BLaER1 (cell line): ENCODE results near the gene GEMIN7.
A peak's percentile ranks its signal among the peaks of the same experiment; 100 is the strongest.
"Not testable (repeated sequence)": the region's sequence is repeated elsewhere in the genome, so short reads cannot be mapped to it uniquely, and the experiment has no call there.

Source experiments
- H3K27ac ChIP-seq: shearing (Covaris generic); formaldehyde crosslinking; 2 replicates; pipeline ENCODE4 v1.8.1; 2022
- H3K27me3 ChIP-seq: shearing (Covaris generic); formaldehyde crosslinking; 2 replicates; pipeline ENCODE4 v1.8.1; 2022
- H3K36me3 ChIP-seq: shearing (Covaris generic); formaldehyde crosslinking; 2 replicates; pipeline ENCODE4 v1.8.1; 2022
- H3K4me1 ChIP-seq: shearing (Covaris generic); formaldehyde crosslinking; 2 replicates; pipeline ENCODE4 v1.8.1; 2022
- H3K4me2 ChIP-seq: shearing (Covaris generic); formaldehyde crosslinking; 2 replicates; pipeline ENCODE4 v1.8.1; 2022
- H3K4me3 ChIP-seq: shearing (Covaris generic); formaldehyde crosslinking; 2 replicates; pipeline ENCODE4 v1.8.1; 2022
- H3K9ac ChIP-seq: shearing (Covaris generic); formaldehyde crosslinking; 2 replicates; pipeline ENCODE4 v1.8.1; 2022
- H3K9me3 ChIP-seq: shearing (Covaris generic); formaldehyde crosslinking; 2 replicates; pipeline ENCODE4 v1.8.1; 2022
- H4K20me1 ChIP-seq: shearing (Covaris generic); formaldehyde crosslinking; 2 replicates; pipeline ENCODE4 v1.8.1; 2022
- Cebpa-rat ChIP-seq: shearing (Covaris generic); IDR thresholded peaks from 2 replicates; pipeline ENCODE4 v1.8.1; 2022

The GEMIN7 gene

DNA sequence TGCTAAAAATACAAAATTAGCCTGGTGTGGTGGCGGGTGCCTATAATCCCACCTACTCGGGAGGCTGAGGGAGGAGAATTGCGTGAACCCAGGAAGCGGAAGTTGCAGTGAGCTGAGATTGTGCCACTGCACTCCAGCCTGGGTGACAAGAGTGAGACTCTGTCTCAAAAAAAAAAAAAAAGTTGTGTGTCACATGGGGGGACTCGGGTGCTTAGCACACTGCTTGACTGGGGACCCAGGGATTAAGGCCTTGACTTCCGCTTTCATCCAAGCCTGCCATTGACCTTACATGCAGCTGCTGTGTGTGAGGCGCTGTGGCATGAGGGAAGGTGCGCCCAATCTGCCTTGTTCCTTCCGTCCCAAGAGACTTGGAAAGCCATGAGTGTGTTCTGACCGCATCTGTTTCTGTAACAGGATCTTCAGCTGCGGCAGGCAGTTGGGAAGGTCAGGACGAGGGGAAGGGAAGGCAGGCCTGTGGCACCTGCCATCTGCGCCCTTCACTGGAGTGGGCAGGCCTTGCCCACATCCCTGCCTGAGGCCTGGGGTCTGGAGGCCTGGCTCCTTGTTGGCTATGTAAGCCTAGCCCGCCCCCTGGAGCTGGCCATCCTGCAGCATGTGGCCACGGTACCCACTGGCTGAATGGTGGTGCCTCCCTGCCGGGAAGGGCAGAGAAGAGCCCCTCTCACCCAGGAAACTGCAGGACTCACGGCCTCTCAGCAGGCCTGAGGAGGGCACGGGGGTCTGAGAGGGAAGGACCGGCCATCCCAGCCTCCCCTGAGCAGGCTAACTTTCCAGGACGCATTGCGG, 37.0 kb downstream of the GEMIN7 start:
- no peaks in the 10 kb centered on the region for H3K27me3 ChIP-seq
- 0 out of 2 replicates have a peak overlapping the region, but pooled peaks have one; percentile 25 for H3K4me3 ChIP-seq
- H4K20me1 ChIP-seq: peaks cover 35% of the 10 kb centered on the region; the same call in 1 of the 2 replicates
- H3K4me2 ChIP-seq: peak overlapping the region; percentile 93
- TF ChIP-seq Cebpa-rat: no peak
- H3K9ac ChIP-seq: peak overlapping the region; percentile 74
- H3K27ac ChIP-seq: peak overlapping the region; percentile 95
- H3K4me1 ChIP-seq: peaks cover 100% of the 10 kb centered on the region
- H3K36me3 ChIP-seq: peaks cover 7% of the 10 kb centered on the region
- no peaks in the 10 kb centered on the region for H3K9me3 ChIP-seq

DNA sequence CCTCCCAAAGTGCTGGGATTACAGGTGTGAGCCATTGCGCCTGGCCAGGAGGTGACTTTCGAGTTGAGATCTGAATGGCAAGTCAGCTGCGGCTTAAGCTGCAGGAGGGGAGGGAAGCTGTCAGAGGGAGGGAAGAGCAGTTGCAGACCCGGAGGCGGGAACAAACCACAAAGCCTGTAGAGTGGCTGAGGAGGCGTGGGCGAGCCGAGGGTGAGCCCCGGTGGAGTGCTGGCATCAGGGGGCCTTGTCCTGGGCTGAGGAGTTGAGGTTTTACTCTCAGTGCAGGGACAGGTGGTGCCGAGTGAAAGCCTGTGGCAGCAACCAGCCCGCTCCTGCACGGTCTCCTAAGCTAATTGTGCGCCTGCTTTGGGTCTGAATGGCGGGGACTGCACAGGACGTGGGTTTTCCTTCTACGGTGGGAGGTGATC, 38.1 kb downstream of the GEMIN7 start:
- no peak for TF ChIP-seq Cebpa-rat
- H3K9me3 ChIP-seq: no peaks in the 10 kb centered on the region
- no peaks in the 10 kb centered on the region for H3K27me3 ChIP-seq
- peaks cover 4% of the 10 kb centered on the region for H3K36me3 ChIP-seq
- peak overlapping the region; percentile 93 for H3K4me2 ChIP-seq
- H3K4me3 ChIP-seq: peak overlapping the region; percentile 52
- peaks cover 47% of the 10 kb centered on the region; the same call in 1 of the 2 replicates for H4K20me1 ChIP-seq
- peak overlapping the region; percentile 95 for H3K27ac ChIP-seq
- H3K9ac ChIP-seq: peak overlapping the region; percentile 81
- H3K4me1 ChIP-seq: peaks cover 100% of the 10 kb centered on the region

DNA sequence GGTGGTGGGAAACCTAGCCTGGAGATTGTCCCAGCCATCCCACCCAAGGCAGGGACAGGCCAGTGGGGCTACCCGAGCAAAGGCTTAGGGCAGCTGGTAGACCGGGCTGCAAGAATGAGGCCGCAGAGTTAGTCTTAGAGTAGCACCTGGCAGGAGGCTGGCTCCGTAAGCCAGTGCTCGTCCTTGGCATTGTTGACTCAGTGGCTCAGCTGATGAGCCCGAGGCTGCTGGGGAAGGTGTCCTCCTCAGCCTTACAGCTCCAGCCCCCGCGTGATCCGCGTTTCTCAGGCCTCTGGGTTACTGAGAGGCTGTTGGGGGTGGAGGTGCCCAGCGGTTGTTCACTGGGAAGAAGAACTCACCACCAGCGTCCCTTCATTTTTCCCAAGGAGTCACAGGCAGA, 38.6 kb downstream of the GEMIN7 start:
- H3K4me1 ChIP-seq: peaks cover 100% of the 10 kb centered on the region
- H4K20me1 ChIP-seq: peaks cover 52% of the 10 kb centered on the region; the same call in 1 of the 2 replicates
- peak overlapping the region; percentile 52 for H3K4me3 ChIP-seq
- TF ChIP-seq Cebpa-rat: no peak
- no peaks in the 10 kb centered on the region for H3K27me3 ChIP-seq
- peak overlapping the region; percentile 93 for H3K4me2 ChIP-seq
- peak overlapping the region; percentile 81 for H3K9ac ChIP-seq
- H3K27ac ChIP-seq: peak overlapping the region; percentile 95
- H3K9me3 ChIP-seq: no peaks in the 10 kb centered on the region
- H3K36me3 ChIP-seq: no peaks in the 10 kb centered on the region

DNA sequence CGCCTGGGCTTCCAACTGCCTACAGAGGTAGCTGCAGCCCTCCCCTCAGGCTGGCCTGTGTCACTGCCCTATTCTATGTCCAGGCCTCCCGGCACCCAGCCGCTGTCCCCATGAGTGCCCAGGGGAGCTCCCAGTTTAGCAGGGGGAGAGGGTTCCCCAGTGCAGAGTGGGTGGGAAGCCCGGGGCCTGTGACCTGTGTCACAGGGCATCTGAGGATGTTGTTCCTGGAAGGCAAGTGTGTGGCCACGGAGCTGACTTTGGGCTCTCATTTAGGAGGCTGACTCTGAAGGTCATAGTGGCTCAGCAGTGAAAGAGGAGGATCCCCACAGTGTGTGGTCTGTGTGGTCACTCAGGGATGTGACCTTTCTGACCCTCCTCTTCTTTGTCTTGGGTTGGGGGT, 39.0 kb downstream of the GEMIN7 start:
- no peak for TF ChIP-seq Cebpa-rat
- peak overlapping the region; percentile 81 for H3K9ac ChIP-seq
- H3K4me3 ChIP-seq: peak overlapping the region; percentile 52
- 0 out of 2 replicates have a peak, but pooled peaks cover under 1% of the 10 kb centered on the region for H3K36me3 ChIP-seq
- H3K9me3 ChIP-seq: no peaks in the 10 kb centered on the region
- peaks cover 100% of the 10 kb centered on the region for H3K4me1 ChIP-seq
- peak overlapping the region; percentile 95 for H3K27ac ChIP-seq
- peak overlapping the region; percentile 93 for H3K4me2 ChIP-seq
- no peaks in the 10 kb centered on the region for H3K27me3 ChIP-seq
- peaks cover 56% of the 10 kb centered on the region; the same call in 1 of the 2 replicates for H4K20me1 ChIP-seq

DNA sequence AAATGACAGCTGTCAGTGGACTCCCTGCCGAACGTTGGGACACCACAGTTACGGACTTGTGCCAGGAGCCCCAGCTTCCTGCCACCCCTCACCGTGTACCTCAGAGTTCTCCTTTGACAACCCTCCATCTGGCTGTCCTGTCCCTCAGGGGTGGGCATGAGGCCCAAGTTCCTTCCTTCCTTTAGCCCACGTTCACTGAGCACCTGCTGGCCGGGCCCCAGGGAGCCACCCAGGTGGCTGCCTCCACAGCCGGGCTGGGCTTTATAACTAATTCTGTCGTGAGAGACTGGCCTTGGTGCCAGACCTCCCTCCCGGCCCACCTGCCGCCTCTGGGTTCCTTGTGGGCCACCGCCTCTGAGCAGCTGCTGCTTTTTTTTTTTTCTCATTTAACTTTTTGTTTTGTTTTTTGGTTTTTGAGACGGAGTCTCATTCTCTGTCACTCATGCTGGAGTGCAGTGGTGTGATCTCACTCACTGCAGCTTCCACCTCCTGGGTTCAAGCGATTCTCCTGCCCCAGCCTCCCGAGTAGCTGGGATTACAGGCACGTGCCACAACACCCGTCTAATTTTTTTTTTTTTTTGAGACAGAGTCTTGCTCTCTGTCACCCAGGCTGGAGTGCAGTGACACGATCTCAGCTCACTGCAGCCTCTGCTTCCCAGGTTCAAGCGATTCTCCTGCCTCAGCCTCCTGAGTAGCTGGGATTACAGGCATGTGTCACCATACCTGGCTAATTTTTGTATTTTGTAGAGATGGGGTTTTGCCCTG, 39.7 kb downstream of the GEMIN7 start:
- H3K36me3 ChIP-seq, H3K9me3 ChIP-seq, H3K27me3 ChIP-seq: not testable (repeated sequence)
- Histone ChIP-seq H3K27ac (peak overlapping the region; percentile 95), H3K4me2 (peak overlapping the region; percentile 93), H3K4me1 (peaks cover 100% of the 10 kb centered on the region), H4K20me1 (peaks cover 63% of the 10 kb centered on the region), H3K9ac (peak overlapping the region; percentile 81), H3K4me3 (peak overlapping the region; percentile 52)

DNA sequence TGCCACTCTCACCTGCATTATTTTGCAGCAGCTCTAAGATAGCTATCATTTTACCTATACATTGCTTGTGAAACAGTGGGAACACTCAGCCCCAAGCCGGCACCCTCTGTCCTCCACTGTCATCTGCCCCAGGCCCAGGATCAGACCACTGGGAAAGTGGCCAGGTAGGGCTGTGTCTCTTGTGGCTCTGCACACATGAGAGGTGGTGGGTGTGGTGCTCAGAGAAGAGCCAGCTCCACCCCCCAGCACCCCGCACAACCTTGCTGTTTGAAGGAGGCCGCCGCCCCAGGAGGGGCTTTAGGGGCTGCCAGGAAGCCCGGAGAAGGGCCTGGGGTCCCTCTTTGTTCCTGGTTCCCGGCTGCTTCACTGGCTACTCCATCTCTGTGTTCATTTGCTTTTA, 40.5 kb downstream of the GEMIN7 start:
- H3K27me3 ChIP-seq: no peaks in the 10 kb centered on the region
- H3K36me3 ChIP-seq: 0 out of 2 replicates have a peak, but pooled peaks cover 8% of the 10 kb centered on the region
- peaks cover 71% of the 10 kb centered on the region for H4K20me1 ChIP-seq
- H3K4me3 ChIP-seq: peak overlapping the region; percentile 26; the same call in 1 of the 2 replicates
- H3K9ac ChIP-seq: peak overlapping the region; percentile 81
- no peaks in the 10 kb centered on the region for H3K9me3 ChIP-seq
- peak overlapping the region; percentile 93 for H3K4me2 ChIP-seq
- H3K27ac ChIP-seq: peak overlapping the region; percentile 95
- no peak for TF ChIP-seq Cebpa-rat
- H3K4me1 ChIP-seq: peaks cover 100% of the 10 kb centered on the region

DNA sequence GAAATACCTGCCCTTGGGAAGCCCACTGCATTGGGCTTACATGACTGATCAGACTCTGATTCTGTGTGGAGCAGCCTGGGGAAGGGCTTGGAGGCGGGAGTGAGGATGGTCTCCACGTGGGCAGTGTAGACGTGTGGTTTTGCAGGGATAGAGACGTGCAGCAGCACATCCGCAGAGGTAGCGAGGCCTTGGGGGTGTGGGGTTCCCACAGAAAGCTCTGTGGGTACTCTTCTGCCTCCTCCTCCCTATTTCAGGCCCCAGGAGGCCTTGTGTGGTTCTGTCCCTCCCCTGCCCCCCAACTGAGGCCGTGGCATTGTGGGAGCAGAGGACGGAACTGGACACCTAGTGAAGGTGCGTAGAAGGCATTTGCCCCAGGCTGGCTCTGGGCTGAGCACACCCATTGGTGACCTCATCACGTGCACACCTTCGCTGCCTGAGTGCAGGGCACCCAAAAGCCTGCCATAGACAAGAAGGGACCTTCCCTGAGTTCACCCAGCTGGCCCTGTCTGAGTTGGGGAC, 42.8 kb downstream of the GEMIN7 start:
- Histone ChIP-seq H3K27ac (peak overlapping the region; percentile 95), H3K9ac (peak overlapping the region; percentile 75), H3K4me2 (peak overlapping the region; percentile 93)

DNA sequence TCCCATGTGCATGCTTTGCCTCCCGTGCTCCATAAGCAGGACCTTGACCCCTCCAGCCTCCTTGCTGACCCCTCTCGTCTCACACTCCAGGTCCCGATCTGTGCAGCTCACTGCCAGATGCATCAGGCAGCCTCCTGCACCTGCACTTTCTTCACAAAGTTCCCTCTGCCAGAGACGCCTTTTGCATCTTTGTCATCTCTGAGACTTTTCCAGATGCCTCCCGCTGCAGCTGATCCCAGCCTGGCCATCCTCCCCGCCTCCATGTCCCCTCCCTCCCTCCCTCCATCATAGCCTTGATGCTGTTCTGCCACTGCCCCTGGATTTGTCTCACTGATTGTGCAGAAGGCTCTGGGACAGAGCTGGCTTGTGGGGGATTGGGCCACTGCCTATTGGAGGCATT, 43.8 kb downstream of the GEMIN7 start:
- H3K9me3 ChIP-seq: no peaks in the 10 kb centered on the region
- 0 out of 2 replicates have a peak overlapping the region, but pooled peaks have one; percentile 40 for H3K9ac ChIP-seq
- TF ChIP-seq Cebpa-rat: no peak
- H3K4me3 ChIP-seq: no peak overlapping the region
- peaks cover 91% of the 10 kb centered on the region for H4K20me1 ChIP-seq
- peak overlapping the region; percentile 93 for H3K4me2 ChIP-seq
- peaks cover 90% of the 10 kb centered on the region for H3K4me1 ChIP-seq
- no peaks in the 10 kb centered on the region for H3K27me3 ChIP-seq
- H3K36me3 ChIP-seq: peaks cover 23% of the 10 kb centered on the region
- peak overlapping the region; percentile 95 for H3K27ac ChIP-seq

More for the DNA sequence above, 42.8 kb downstream of the GEMIN7 start:
- Histone ChIP-seq H3K4me3 (peak overlapping the region; percentile 33; the same call in 1 of the 2 replicates), H3K36me3 (peaks cover 15% of the 10 kb centered on the region), H3K27me3 (no peaks in the 10 kb centered on the region), H4K20me1 (peaks cover 92% of the 10 kb centered on the region), H3K9me3 (no peaks in the 10 kb centered on the region), H3K4me1 (peaks cover 99% of the 10 kb centered on the region)
- no peak for TF ChIP-seq Cebpa-rat

DNA sequence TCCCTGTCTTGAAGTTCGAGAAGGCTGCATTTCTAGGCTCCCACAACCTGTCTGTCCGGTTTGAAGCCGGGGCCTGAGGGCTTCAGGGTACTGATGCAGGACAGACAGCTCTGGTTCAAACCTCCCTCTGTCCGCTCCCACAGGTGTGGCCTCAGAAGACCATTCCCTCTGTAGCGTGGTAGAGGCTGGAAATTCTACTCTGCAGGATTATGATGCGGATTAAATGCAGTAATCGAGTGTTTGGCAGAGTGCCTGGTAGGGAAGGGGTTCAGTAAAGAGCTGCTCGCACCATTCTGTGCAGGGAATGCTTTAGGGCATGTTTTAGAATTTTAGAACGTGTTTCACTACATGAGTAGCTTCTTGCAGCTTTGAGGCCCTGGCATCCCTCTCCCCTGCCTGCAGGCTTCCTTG, 44.4 kb downstream of the GEMIN7 start:
- Histone ChIP-seq H3K9me3 (no peaks in the 10 kb centered on the region), H3K4me2 (peak overlapping the region; percentile 93), H3K4me1 (peaks cover 85% of the 10 kb centered on the region), H3K27me3 (no peaks in the 10 kb centered on the region), H3K9ac (0 out of 2 replicates have a peak overlapping the region, but pooled peaks have one; percentile 40), H4K20me1 (peaks cover 91% of the 10 kb centered on the region), H3K27ac (peak overlapping the region; percentile 59), H3K36me3 (peaks cover 27% of the 10 kb centered on the region), H3K4me3 (no peak overlapping the region)
- TF ChIP-seq Cebpa-rat: no peak
